LNCaP clone FGC (cell line): ENCODE results near the gene PACRG.

Experiments
- DNase-seq: peaks from one replicate; pipeline ENCODE4 v3.0.0-alpha.2; 2011; ENCODE audit warnings: low read depth
- H3K4me3 ChIP-seq: 2 replicates; pipeline ENCODE4 v1.5.1; 2011; ENCODE audit warnings: mild to moderate bottlenecking, low read depth, low read length, control low read depth
- TF ChIP-seq, protein P1 (sequence below): IDR thresholded peaks from 2 replicates; pipeline ENCODE4 v1.5.1; 2012; ENCODE audit warnings: mild to moderate bottlenecking; ENCODE audit not compliant: control insufficient read depth, insufficient read depth; ENCODE audit errors: extremely low read depth

PACRG gene

DNA sequence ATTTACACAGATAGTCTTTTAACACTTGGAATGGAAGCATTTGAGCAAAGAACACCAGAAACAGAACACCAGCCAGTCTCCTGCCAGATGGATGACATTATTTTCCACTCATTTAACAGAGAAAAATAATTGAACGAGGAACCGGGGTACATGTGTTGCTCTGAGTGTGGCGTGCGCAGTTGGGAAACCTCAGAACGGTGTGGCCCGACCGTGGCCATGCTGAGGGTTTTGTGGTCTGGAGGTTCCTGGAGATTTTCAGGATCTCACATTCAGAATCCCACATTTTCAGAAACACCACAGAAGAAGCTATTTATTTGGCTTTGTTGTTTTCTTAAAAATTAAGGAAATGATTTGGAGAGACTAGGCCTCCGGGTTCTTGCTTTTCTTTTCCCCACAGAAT is 559.9 kb downstream of the PACRG start:
- no peak for DNase-seq
- H3K4me3 ChIP-seq, result no peak overlapping the region
- TF ChIP-seq, protein P1, sequence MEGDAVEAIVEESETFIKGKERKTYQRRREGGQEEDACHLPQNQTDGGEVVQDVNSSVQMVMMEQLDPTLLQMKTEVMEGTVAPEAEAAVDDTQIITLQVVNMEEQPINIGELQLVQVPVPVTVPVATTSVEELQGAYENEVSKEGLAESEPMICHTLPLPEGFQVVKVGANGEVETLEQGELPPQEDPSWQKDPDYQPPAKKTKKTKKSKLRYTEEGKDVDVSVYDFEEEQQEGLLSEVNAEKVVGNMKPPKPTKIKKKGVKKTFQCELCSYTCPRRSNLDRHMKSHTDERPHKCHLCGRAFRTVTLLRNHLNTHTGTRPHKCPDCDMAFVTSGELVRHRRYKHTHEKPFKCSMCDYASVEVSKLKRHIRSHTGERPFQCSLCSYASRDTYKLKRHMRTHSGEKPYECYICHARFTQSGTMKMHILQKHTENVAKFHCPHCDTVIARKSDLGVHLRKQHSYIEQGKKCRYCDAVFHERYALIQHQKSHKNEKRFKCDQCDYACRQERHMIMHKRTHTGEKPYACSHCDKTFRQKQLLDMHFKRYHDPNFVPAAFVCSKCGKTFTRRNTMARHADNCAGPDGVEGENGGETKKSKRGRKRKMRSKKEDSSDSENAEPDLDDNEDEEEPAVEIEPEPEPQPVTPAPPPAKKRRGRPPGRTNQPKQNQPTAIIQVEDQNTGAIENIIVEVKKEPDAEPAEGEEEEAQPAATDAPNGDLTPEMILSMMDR, result no peak

DNA sequence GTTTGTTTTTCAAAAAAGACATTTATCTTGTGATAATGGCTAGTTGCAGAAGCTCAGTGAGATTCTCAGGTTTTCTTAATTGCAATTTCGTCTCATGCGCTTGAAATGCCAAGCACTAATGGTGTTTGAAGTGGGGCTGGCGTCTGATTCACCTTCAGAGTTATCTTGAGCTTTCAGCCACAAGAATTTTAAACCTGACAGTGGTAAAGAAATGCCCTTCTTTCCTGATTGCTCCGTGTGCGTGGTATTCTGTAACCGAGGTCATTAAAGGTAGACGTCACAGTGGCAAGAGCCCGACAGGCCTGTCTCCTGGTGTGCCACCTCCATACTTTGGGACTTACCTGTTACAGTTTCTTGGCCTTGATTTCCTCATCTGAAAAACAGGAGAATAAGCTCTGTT is 560.3 kb downstream of the PACRG start:
- no peak overlapping the region for H3K4me3 ChIP-seq
- TF ChIP-seq, protein P1, result no peak
- DNase-seq, result no peak

DNA sequence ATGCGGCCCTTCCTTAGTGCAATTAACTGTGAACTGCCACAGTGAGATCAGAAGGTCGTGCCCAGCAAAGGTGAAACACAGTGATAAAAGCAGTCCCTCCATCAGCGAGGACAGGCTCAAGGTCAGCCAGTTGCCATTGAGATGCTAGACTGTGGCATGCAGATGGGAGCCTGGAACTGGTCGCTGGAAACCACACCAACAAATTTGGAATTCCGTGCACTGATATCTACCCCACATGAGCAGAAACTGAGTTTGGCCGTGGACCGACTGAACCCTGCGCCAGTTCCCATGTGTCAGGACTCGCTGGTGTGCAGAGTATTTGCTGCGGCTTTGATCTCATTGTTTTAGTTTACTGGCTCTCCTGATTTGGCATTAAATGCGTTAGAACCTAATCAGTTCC is 561.1 kb downstream of the PACRG start:
- H3K4me3 ChIP-seq, result no peak overlapping the region
- TF ChIP-seq, protein P1, result no peak
- DNase-seq, result no peak

DNA sequence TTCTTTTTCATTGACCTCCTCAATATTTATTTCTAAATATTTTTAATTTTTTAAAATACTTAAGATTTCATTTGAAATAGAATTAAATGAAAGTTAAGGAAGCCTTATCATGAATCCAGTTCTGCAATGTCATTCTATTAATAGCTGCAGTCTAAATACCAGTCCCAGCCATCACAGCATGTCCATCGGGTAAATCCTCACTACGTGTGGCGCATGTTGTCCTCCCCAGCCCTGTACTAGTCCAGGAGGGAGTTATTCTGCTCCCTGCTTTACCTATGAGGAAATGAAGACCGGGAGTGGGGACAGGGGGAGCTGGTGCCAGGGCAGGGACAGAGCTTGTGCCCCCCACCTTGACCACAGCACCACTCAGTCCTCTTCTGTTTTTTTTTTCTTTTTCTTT is 561.7 kb downstream of the PACRG start:
- H3K4me3 ChIP-seq, result no peak overlapping the region
- DNase-seq, result no peak
- TF ChIP-seq, protein P1, result no peak

DNA sequence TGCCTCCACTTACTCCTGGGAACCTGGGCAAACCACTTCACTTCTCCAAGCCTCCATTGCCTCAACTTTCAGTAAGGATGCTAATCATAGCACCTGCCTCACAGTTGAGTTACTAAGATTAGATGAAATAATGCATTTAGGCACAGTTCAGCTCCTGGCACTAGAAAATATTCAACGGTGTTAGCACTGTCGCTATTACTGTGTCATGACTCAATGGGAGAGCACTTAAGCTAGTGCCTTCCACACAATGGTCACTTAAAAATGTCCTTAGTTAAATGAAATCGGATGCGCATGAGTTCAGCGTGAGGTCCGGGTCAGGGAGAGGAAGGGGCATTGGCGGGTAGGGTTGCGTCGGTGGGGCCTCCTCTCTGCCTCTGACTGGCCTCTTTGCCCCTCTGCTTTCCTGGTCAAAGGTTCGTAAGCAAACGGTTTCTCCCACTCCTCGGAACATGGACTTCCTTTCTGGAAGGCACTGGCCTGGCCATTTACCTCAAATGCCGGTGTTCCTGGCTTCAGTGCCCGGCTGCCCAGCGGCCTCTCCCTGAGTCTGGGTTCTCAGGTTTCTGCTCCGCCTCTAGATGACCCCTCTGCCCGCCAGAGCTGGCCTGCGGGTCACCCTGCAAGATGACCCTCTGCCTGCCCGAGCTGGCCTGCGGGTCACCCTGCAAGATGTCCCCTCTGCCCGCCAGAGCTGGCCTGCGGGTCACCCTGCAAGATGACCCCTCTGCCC is 562.9 kb downstream of the PACRG start:
- no peak for DNase-seq
- no peak overlapping the region for H3K4me3 ChIP-seq
- TF ChIP-seq, protein P1, result no peak

DNA sequence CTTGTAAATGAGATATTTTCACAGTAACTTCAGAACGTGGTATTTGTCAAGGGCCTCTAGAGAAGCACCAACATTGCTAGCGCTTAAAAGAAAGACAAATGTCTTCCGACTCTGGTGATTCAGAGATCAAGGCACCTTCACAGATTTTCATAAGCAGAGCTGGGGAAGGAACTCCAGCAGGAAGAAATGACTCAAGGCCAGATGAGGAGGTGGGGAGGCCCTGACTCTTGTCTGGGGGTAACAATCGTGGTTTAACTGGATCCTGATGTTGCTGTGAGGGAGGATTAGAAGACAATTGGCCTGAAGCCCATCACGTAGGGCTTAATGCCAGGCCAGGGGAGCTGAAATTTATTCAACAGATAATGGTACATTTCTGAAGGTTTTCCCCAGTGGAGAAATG is 563.8 kb downstream of the PACRG start:
- DNase-seq, result no peak
- TF ChIP-seq, protein P1, result no peak

DNA sequence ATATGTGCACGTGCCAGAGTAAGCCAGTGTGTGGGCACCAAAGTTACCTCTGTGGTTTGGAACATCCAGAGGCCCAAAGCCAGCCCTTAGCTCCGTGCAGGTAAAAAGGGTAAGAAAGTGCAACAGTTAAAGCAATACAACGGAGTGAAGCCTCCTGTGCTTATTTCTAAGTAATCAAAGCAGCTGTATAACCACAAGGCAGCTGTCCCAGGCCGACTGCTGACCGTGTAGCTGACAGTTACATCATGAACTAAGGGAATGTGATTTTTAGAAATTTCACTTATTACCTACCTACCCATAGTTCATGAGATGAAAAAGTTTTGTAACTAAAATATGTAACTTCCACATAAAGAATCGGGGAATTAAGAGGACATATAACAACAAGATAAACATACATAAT is 565.5 kb downstream of the PACRG start:
- TF ChIP-seq, protein P1, result no peak
- DNase-seq, result no peak
- H3K4me3 ChIP-seq, result no peak overlapping the region

More for the DNA sequence above, 563.8 kb downstream of the PACRG start:
- H3K4me3 ChIP-seq, result no peak overlapping the region
